HG03135 (cell line): ENCODE data around the gene CIDEB.
A peak's percentile ranks its signal among the peaks of the same experiment; 100 is the strongest.
"Not testable (repeated sequence)": the region's sequence is repeated elsewhere in the genome, so short reads cannot be mapped to it uniquely, and the experiment has no call there.

Experiments
- ATAC-seq: cut with Tn5 transposase; IDR thresholded peaks from one replicate; pipeline ENCODE4 v1.9.1; 2021; ENCODE audit warnings: mild to moderate bottlenecking, moderate library complexity; ENCODE audit not compliant: unreplicated experiment

Gene CIDEB

GRCh38 chr14:24307575-24308341 is at the start of gene CIDEB:
Gene CIDEB, minus strand, starts transcription at chr14:24307977. Its CDS starts 119 bp downstream, at chr14:24307858.
- no peak for ATAC-seq

DNA sequence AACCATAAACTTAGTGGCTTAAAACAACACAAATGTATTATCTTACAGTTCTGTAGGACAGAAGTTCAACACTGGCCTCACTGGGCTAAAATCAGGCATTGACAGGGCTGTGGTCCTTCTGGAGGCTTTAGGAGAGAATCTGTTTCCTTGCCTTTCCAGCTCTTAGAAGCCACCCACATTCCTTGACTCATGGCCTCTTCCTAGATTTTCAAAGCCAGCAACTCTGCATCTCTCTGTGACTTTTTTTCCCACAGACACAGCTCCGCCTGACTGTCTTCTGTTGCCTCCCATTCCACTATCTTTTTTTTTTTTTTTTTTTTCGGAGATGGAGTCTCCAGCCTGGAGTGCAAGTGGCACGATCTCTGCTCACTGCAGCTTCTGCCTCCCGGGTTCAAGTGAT is 48.4 kb upstream of the CIDEB start:
- no peak for ATAC-seq

DNA sequence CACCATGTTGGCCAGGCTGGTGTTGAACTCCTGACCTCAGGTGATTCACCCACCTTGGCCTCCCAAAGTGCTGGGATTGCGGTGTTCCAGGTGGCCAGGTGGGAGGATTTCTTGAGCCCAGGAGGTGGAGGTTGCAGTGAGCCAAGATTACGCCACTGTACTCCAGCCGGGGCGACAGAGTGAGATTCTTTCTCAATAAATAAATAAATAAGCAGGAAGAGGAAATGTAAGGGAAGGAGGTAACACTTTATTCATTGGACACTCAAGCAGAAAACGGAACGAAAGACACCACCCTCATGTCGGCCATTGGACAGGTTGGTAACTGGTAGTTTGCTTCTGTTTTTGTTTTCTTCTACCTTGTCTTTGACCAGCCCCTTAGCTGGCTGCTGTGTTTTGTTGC is 47.2 kb upstream of the CIDEB start:
- ATAC-seq = no peak

- ATAC-seq = not testable (repeated sequence)
Measured at GRCh38 chr14:24354482-24354825, 46.7 kb upstream of the CIDEB start.

- no peak for ATAC-seq
Measured at GRCh38 chr14:24353559-24354481, 46.0 kb upstream of the CIDEB start.

- ATAC-seq = no peak
Measured at GRCh38 chr14:24351517-24351916, 43.7 kb upstream of the CIDEB start.

- ATAC-seq = no peak
Measured at GRCh38 chr14:24349742-24350141, 42.0 kb upstream of the CIDEB start.

GRCh38 chr14:24348186-24348585 is 40.4 kb upstream of the CIDEB start:
- no peak for ATAC-seq

DNA sequence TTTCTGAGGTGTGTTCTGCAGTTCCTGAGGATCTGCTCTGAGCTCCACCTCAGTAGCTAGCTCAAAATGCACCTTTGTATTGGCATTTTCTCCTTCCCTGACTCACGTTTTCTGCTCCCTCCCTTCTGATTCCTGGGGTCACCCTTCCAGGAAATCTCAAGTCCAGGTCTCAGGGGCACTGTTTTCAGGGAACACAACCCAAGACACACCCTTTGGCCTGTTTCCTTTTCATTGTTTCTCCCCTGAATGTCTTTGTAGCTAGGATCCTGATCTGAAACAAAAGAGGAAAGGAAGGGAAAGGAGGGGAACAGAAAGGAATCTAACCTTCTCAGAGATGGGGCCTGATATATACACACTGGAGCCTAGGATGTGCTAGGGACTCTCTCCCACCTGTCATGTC is 39.4 kb upstream of the CIDEB start:
- no peak for ATAC-seq

- ATAC-seq = no peak
Measured at GRCh38 chr14:24343795-24344660, 36.3 kb upstream of the CIDEB start.

DNA sequence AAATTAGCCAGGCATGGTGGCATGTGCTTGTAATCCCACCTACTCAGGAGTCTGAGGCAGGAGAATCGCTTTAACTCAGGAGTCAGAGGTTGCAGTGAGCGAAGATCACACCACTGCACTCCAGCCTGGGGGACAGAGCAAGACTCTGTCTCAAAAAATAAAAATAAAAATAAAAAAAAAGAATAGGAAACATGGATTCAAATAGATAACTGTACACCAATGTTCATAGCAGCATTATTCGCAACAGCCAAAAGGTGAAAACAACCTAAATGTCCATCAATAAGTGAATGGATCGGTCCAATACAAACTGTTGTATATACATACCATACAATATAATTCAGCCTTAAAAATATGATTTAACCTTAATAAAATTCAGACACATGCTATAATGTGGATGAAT is 35.1 kb upstream of the CIDEB start:
- ATAC-seq = no peak

DNA sequence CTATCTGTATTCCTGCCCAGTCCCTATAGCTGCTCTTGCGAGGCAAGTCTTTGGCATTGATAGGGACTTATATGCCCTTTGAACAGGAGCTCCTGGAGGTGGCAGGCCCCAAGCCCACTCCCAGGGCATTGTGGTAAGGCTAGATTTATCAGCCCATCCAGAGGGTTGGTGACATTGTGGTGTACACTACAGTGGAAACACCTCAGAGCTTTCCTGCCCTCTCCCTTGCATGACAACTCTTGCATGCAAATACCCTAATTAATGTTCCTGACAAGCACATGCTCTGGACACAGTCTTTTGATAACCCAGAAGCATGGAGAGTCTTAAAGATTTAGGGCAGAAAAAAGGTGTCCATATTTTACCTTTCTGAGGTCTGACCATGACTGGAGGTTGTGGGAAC is 32.8 kb upstream of the CIDEB start:
- ATAC-seq = no peak

- ATAC-seq = peak; percentile 75
Measured at GRCh38 chr14:24339284-24340151, 31.7 kb upstream of the CIDEB start, which contains the start of gene RIPK3. Gene RIPK3, minus strand, starts transcription at chr14:24339991. Its CDS starts 165 bp downstream, at chr14:24339826.

DNA sequence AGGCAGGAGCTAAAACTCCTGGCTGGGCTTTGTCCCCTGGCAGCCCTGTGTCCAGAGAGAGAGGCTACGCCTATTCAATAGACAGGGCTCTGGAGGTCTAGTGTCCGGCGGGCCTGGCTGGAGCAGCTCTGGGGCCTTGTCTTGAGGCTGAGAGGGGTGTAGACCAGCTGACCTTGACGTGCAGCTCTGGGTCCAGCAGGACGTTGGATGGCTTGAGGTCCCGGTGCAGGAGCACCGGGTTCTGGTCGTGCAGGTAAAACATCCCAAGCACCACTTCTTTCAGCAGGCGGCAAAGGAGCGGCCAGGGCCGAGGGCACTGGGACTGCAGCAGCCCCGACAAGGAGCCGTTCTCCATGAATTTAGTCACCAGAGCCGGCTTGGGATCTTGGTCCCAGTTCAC is 31.1 kb upstream of the CIDEB start:
- no peak for ATAC-seq

DNA sequence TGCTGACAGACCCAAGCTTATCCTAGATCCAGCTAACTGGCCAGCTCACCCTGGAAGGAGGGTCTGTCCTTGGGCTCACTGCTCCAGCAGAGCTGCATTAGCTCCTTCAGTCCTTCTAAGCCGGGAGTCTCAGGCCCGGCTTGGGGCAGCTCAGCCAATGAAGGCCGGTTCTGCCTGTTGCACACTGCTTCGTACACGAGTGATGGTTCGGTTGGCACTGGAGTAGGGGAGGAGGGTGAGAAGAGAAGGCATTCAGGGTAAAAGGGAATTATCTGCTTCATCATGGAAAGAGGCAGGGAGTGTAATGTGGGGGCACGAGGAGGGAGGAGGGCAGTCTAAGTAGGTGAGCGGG is 30.0 kb upstream of the CIDEB start:
- ATAC-seq = no peak

GRCh38 chr14:24337144-24337823 is 29.5 kb upstream of the CIDEB start:
- no peak for ATAC-seq

DNA sequence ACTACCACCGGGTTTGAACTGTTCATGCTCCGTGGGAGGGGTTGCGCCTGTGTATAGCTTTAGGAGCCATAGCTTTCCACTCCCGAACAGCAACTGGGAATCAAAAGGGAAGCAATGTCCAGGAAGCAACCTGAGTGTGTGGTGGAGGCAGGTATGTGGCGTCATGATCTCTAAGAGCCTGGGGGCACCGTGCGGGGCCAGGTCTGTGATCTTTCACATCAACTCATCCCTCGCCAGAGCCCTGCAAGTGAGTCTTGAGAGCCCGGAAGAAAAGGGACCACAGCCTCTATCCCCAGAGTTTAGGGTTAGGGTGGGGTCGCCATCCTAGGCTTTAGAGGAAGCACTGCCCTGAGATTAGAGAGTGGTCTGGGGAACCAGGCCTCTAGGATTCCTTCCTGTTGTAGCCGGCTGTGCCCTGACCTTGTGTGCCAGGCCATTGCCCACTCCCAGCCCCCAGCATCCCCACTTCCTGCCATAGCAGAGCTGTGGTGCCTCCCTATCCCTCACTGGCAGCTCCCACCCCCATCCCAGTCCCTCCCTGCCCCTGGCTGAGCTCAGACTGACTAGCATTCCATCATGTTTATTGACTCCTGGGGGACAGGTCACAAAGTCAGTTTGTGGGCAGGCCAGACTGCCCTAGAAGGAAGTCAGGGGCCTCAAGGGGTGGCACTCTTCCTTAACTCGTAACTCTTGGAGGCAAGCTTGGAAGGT is 27.8 kb upstream of the CIDEB start:
- no peak for ATAC-seq

GRCh38 chr14:24334431-24335291 is 26.9 kb upstream of the CIDEB start, which contains the start of gene ADCY4:
Gene ADCY4, minus strand, starts transcription at chr14:24335071. Its CDS starts 419 bp downstream, at chr14:24334652.
- ATAC-seq = no peak
